IMR-90 (cell line): ENCODE measurements around the gene JMJD1C. TPM values are rescaled to one million over a fixed set of nuclear protein-coding genes. Genes with fewer than 3 reads are reported as not detected.

Experiments used
- ATAC-seq: fragments of 200-7000 bp; cut with Tn5 transposase; 2 replicates; pipeline ENCODE4 v1.9.1; 2020; ENCODE audit warnings: low read depth, mild to moderate bottlenecking, moderate library complexity
- BruUV-seq: library from RNA; stranded (reverse); fragments of 400-500 nt; replicated peaks from 2 replicates; lab custom pipeline; 2021; lab: Mats Ljungman, UMichigan
- CTCF ChIA-PET: fragments of 300-600 bp; formaldehyde crosslinking; extraction: SDS; loops from one replicate; lab custom pipeline; 2021; ENCODE audit warnings: antibody characterized with exemption; lab: Yijun Ruan, JAX
- POLR2A ChIA-PET: fragments of 300-600 bp; sonication (Branson Sonifier 250); formaldehyde crosslinking; loops from one replicate; lab custom pipeline; 2022; ENCODE audit warnings: antibody characterized with exemption; ENCODE audit not compliant: unreplicated experiment; lab: Charles Lee
- DNase-seq: peaks from one replicate; pipeline ENCODE4 v3.0.0; 2013
- H2AFZ ChIP-seq: replicated peaks from 2 replicates; pipeline ENCODE3; 2013; ENCODE audit warnings: low read length, mild to moderate bottlenecking; ENCODE audit not compliant: poor library complexity
- H2AK5ac ChIP-seq: 2 replicates; pipeline ENCODE4 v1.6.1; 2013; ENCODE audit warnings: low read depth, low read length, inconsistent platforms
- H2AK9ac ChIP-seq: replicated peaks from 2 replicates; pipeline ENCODE3; 2013; ENCODE audit warnings: mild to moderate bottlenecking, low read depth, low read length, moderate library complexity; ENCODE audit not compliant: poor library complexity
- H2BK120ac ChIP-seq: 2 replicates; pipeline ENCODE4 v1.6.1; 2013; ENCODE audit warnings: low read depth, low read length, inconsistent platforms
- H2BK15ac ChIP-seq: 3 replicates; pipeline ENCODE4 v1.6.1; 2013; ENCODE audit warnings: low read depth, low read length, inconsistent platforms
- H2BK20ac ChIP-seq: 2 replicates; pipeline ENCODE4 v1.6.1; 2013; ENCODE audit warnings: low read depth, mild to moderate bottlenecking, inconsistent platforms, low read length, moderate library complexity
- H2BK5ac ChIP-seq: 2 replicates; pipeline ENCODE4 v1.6.1; 2013; ENCODE audit warnings: mild to moderate bottlenecking, low read depth, low read length, inconsistent platforms; ENCODE audit not compliant: poor library complexity, severe bottlenecking
- H3K14ac ChIP-seq: replicated peaks from 2 replicates; pipeline ENCODE4 v1.6.1; 2013; ENCODE audit warnings: low read depth, low read length, inconsistent platforms
- H3K18ac ChIP-seq: 2 replicates; pipeline ENCODE4 v1.6.1; 2013; ENCODE audit warnings: low read depth, low read length, control low read depth
- H3K23ac ChIP-seq: 2 replicates; pipeline ENCODE4 v1.6.1; 2013; ENCODE audit warnings: low read depth, low read length, inconsistent platforms
- H3K27ac ChIP-seq: 2 replicates; pipeline ENCODE4 v1.5.1; 2013; ENCODE audit warnings: mild to moderate bottlenecking, control low read depth, low read length; ENCODE audit not compliant: insufficient read depth
- H3K27me3 ChIP-seq: 2 replicates; pipeline ENCODE4 v1.6.1; 2013; ENCODE audit warnings: low read length; ENCODE audit not compliant: control insufficient read depth, insufficient read depth
- H3K36me3 ChIP-seq: 2 replicates; pipeline ENCODE4 v1.6.1; 2013; ENCODE audit warnings: low read length, mixed read lengths; ENCODE audit not compliant: control insufficient read depth, insufficient read depth
- H3K4ac ChIP-seq: 2 replicates; pipeline ENCODE4 v1.6.1; 2013; ENCODE audit warnings: low read depth, low read length, inconsistent platforms
- H3K4me1 ChIP-seq: 2 replicates; pipeline ENCODE4 v1.6.1; 2013; ENCODE audit warnings: low read length, mixed read lengths; ENCODE audit not compliant: control insufficient read depth, insufficient read depth
- H3K4me2 ChIP-seq: 2 replicates; pipeline ENCODE4 v1.6.1; 2013; ENCODE audit warnings: low read depth, mild to moderate bottlenecking, control low read depth, low read length, moderate library complexity
- H3K4me3 ChIP-seq: 2 replicates; pipeline ENCODE4 v1.5.1; 2013; ENCODE audit warnings: low read depth, mild to moderate bottlenecking, control low read depth, low read length, moderate library complexity; ENCODE audit not compliant: insufficient read depth
- H3K56ac ChIP-seq: 2 replicates; pipeline ENCODE4 v1.6.1; 2013; ENCODE audit warnings: low read length, inconsistent platforms; ENCODE audit not compliant: insufficient read depth; ENCODE audit errors: extremely low read depth
- H3K79me1 ChIP-seq, 2 experiments: 2 replicates each; pipeline ENCODE4 v1.6.1; 2013; ENCODE audit warnings: low read length in 2 of 2, inconsistent platforms in 1 of 2, low read depth in 1 of 2
- H3K9ac ChIP-seq: 2 replicates; pipeline ENCODE4 v1.6.1; 2013; ENCODE audit warnings: low read depth, low read length, control low read depth
- H3K9me1 ChIP-seq: 2 replicates; pipeline ENCODE4 v1.6.1; 2013; ENCODE audit warnings: low read length, inconsistent platforms; ENCODE audit not compliant: insufficient read depth
- H3K9me3 ChIP-seq: 2 replicates; pipeline ENCODE4 v1.6.1; 2013; ENCODE audit warnings: low read length; ENCODE audit not compliant: control insufficient read depth, insufficient read depth
- H4K20me1 ChIP-seq: 2 replicates; pipeline ENCODE4 v1.6.1; 2013; ENCODE audit warnings: low read length, inconsistent platforms; ENCODE audit not compliant: insufficient read depth
- H4K5ac ChIP-seq: 2 replicates; pipeline ENCODE4 v1.6.1; 2013; ENCODE audit warnings: mild to moderate bottlenecking, low read depth, low read length, control low read depth
- H4K8ac ChIP-seq, 2 experiments: 2 replicates each; pipeline ENCODE4 v1.6.1; 2013; ENCODE audit warnings: low read depth in 2 of 2, low read length in 2 of 2, control low read depth in 1 of 2, inconsistent platforms in 1 of 2
- H4K91ac ChIP-seq: 2 replicates; pipeline ENCODE4 v1.6.1; 2013; ENCODE audit warnings: low read depth, low read length, inconsistent platforms; ENCODE audit not compliant: insufficient read depth
- BHLHE40 ChIP-seq: fragments of 150-350 bp; IDR thresholded peaks from 2 replicates; pipeline ENCODE4 v1.6.1; 2016; ENCODE audit warnings: mild to moderate bottlenecking, low read depth, low read length
- CHD1 ChIP-seq: IDR thresholded peaks from 2 replicates; pipeline ENCODE4 v1.6.1; 2012; ENCODE audit warnings: low read depth, low read length, improper control_type of control experiment
- CTCF ChIP-seq: conservative IDR thresholded peaks from 2 replicates; pipeline ENCODE4 v1.5.1; 2012; ENCODE audit warnings: mild to moderate bottlenecking, low read depth, low read length, improper control_type of control experiment
- ELK1 ChIP-seq: fragments of 150-350 bp; IDR thresholded peaks from 2 replicates; pipeline ENCODE4 v1.6.1; 2016; ENCODE audit warnings: low read depth, mild to moderate bottlenecking, low read length, moderate library complexity, borderline replicate concordance
- MAZ ChIP-seq: IDR thresholded peaks from 2 replicates; pipeline ENCODE4 v1.6.1; 2012; ENCODE audit warnings: low read depth, mild to moderate bottlenecking, low read length, improper control_type of control experiment, moderate library complexity, borderline replicate concordance
- MXI1 ChIP-seq: IDR thresholded peaks from 2 replicates; pipeline ENCODE4 v1.6.1; 2012; ENCODE audit warnings: low read depth, mild to moderate bottlenecking, low read length, moderate library complexity, borderline replicate concordance
- POLR2A ChIP-seq: IDR thresholded peaks from 2 replicates; pipeline ENCODE4 v1.6.1; 2012; ENCODE audit warnings: mild to moderate bottlenecking, low read depth, low read length
- RAD21 ChIP-seq: IDR thresholded peaks from 2 replicates; pipeline ENCODE4 v1.6.1; 2012; ENCODE audit warnings: low read length, improper control_type of control experiment
- RCOR1 ChIP-seq: IDR thresholded peaks from 2 replicates; pipeline ENCODE4 v1.6.1; 2012; ENCODE audit warnings: mild to moderate bottlenecking, low read length, improper control_type of control experiment; ENCODE audit not compliant: insufficient replicate concordance
- RFX5 ChIP-seq: IDR thresholded peaks from 2 replicates; pipeline ENCODE4 v1.8.0; 2012; ENCODE audit warnings: low read depth, mild to moderate bottlenecking, low read length, moderate library complexity
- WGBS, 2 experiments: methylation state at CpG; one replicate each; pipeline versions ENCODE4 v1.1.5 to v1.1.7; 2013; ENCODE audit warnings: missing lambda C conversion rate in 2 of 2; ENCODE audit not compliant: insufficient read length in 1 of 2; ENCODE audit errors: extremely low coverage in 2 of 2; 5-methylcytosine and 5-hydroxymethylcytosine counted together
- dilution Hi-C: fragments of 300-500 bp; cut with HindIII; formaldehyde crosslinking; loops from one replicate; pipeline ENCODE4 v1.14.3; 2018; ENCODE audit warnings: low sequenced_read_pairs; ENCODE audit not compliant: unreplicated experiment
- in situ Hi-C: fragments of 300-500 bp; cut with MboI; formaldehyde crosslinking; loops from 3 replicates; pipeline ENCODE4 v1.14.3; 2019; ENCODE audit warnings: low sequenced_read_pairs, inconsistent platforms, mixed read lengths
- intact Hi-C: fragments of 100-400 bp; cut with micrococcal nuclease; formaldehyde crosslinking; loops from 2 replicates; pipeline ENCODE4 v1.10.0; 2022
- polyA plus RNA-seq, 3 experiments: library from polyadenylated mRNA; depleted of rRNA; stranded (reverse); fragments of >200 nt; gene quantifications; 2 replicates each; pipeline ENCODE4 v1.2.3, GENCODE V29; 2012; ENCODE audit warnings: low replicate concordance in 1 of 3
- total RNA-seq: library from RNA; depleted of rRNA; stranded (reverse); fragments of >200 nt; gene quantifications from 2 replicates; pipeline ENCODE4 v1.2.3, GENCODE V29; 2012

The JMJD1C gene
- total and polyA plus RNA-seq, 2 of the 4 experiments (the other 2 are of a cell fraction): 15.6 to 96.8 TPM

- no peak overlapping the region for H2AFZ ChIP-seq
- H2BK15ac ChIP-seq: no peak overlapping the region
- no peak overlapping the region for H2AK9ac ChIP-seq
- ChIA-PET CTCF (no interaction called here), POLR2A (no interaction called here)
- no peak overlapping the region for H3K27ac ChIP-seq
- no peak overlapping the region for H3K18ac ChIP-seq
- dilution Hi-C loops: no loop called here
- peak overlapping the region; percentile 20 for H2BK5ac ChIP-seq
- no peak overlapping the region for H4K91ac ChIP-seq
- in situ Hi-C loops: loop anchor here (10.0 kb wide), 1 partner anchor 247 kb away; no protein-coding TSS in a partner anchor
- no peak overlapping the region for H3K14ac ChIP-seq
- H4K20me1 ChIP-seq: peaks cover 24% of the 10 kb centered on the region
- no peak overlapping the region for H4K5ac ChIP-seq
- H3K4ac ChIP-seq: no peak overlapping the region
- no peaks in the 10 kb centered on the region; the same call in 1 of the 2 replicates for H3K36me3 ChIP-seq
- H3K9me1 ChIP-seq: peaks cover 3% of the 10 kb centered on the region; the same call in 1 of the 2 replicates
- H3K79me1 ChIP-seq: peaks cover 20 to 55% of the 10 kb centered on the region in 2 experiments
- H3K9me3 ChIP-seq: no peaks in the 10 kb centered on the region
- H2BK20ac ChIP-seq: no peak overlapping the region
- ATAC-seq (no peak), DNase-seq (peak; percentile 22)
- H3K23ac ChIP-seq: no peak overlapping the region
- no peaks in the 10 kb centered on the region for H3K27me3 ChIP-seq
- WGBS, 2 experiments: no CpG with 5 or more reads among the region's 1 CpG
- H2AK5ac ChIP-seq: no peak overlapping the region
- TF ChIP-seq MAZ: no peak
- TF ChIP-seq RAD21: no peak
- TF ChIP-seq BHLHE40: no peak
- TF ChIP-seq CTCF: no peak
- TF ChIP-seq RFX5: no peak
- TF ChIP-seq RCOR1: no peak
- no peak for TF ChIP-seq MXI1
- no peak for TF ChIP-seq ELK1
- no peak for TF ChIP-seq POLR2A
- no peak for TF ChIP-seq CHD1
- no peak overlapping the region for H3K9ac ChIP-seq
- no peak overlapping the region for H2BK120ac ChIP-seq
- H3K4me2 ChIP-seq: no peak overlapping the region
- peaks cover 4% of the 10 kb centered on the region; the same call in 1 of the 2 replicates for H3K4me1 ChIP-seq
- H4K8ac ChIP-seq: no peak overlapping the region
- no TSS peak for BruUV-seq
- intact Hi-C loops: loop anchor here (5.0 kb wide), 2 partner anchors 249 to 251 kb away; no protein-coding TSS in a partner anchor
- H3K56ac ChIP-seq: no peak overlapping the region
- H3K4me3 ChIP-seq: no peak overlapping the region
These were observed 2.1 kb upstream of the JMJD1C start for GRCh38 chr10:63467841-63468240.
